GM19035 (cell line): Measurements from ENCODE around the gene SF1.
"Not testable (repeated sequence)": the region's sequence is repeated elsewhere in the genome, so short reads cannot be mapped to it uniquely, and the experiment has no call there.

ENCODE experiments used
- ATAC-seq: cut with Tn5 transposase; IDR thresholded peaks from one replicate; pipeline ENCODE4 v1.9.1; 2021; ENCODE audit not compliant: unreplicated experiment

Gene SF1, protein sequence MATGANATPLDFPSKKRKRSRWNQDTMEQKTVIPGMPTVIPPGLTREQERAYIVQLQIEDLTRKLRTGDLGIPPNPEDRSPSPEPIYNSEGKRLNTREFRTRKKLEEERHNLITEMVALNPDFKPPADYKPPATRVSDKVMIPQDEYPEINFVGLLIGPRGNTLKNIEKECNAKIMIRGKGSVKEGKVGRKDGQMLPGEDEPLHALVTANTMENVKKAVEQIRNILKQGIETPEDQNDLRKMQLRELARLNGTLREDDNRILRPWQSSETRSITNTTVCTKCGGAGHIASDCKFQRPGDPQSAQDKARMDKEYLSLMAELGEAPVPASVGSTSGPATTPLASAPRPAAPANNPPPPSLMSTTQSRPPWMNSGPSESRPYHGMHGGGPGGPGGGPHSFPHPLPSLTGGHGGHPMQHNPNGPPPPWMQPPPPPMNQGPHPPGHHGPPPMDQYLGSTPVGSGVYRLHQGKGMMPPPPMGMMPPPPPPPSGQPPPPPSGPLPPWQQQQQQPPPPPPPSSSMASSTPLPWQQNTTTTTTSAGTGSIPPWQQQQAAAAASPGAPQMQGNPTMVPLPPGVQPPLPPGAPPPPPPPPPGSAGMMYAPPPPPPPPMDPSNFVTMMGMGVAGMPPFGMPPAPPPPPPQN

DNA sequence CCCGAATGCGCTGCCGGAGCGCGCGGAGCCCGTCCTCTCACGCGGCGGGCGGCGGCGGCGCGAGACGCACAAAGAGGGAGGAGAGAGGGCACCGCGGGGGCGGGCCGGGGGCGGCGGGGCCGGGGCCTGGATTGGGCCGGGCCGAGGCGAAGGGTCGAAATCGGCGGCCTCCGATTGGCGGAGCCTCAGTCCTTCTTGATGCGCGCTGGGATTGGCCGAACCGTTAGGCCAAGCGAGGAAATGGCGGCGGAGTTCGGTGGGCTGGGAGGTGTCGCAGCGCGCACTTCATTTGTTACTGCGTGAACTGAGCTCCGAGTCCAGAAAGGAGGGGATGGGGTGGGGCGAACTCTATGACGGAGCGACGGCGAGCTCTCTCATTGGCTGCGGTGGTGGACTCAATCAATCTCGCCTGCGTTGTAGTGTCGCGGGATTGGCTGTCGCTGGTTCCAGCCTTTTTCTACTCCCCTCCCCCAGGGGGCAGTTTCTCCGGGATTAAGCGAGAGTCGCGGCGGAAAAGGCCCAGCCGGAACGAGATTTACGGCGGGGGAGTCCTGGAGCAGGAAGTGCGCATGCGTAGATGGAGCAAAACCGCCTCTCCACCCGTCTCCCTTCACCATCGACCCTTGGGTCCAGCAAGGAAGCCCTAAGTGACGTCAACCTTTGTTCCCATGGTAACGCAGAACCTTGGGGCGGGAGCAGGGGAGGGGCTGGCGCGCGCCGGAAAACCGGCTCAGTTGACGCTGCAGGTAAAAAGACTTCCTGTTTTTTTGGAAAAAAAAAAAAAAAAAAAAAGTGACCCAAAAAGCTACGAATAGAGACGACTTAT is at the start of gene SF1:
TSS of gene SF1 (minus strand) at position 70 of the 826 bp plus-strand sequence. CDS start 150 bp downstream, outside the sequence.
- peak; percentile 78 for ATAC-seq

DNA sequence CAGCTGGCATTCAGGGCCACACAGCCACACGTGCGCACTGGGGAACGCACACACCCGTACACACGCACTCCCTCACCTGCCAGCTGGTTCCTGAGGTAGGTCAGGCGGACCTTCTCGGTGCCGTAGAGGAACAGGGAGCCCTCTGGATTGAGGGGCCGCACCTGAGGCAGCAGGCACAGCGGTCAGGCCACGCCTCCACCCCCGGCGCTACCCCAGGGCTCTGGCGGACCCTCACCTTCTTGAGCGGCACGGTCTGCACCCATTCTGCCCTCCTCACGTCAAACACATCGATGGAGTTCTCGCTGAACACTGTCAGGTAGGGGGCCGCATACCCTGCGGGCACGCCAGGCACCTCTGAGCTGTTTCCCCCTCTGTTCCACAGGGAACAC is 49.1 kb upstream of the SF1 start:
- ATAC-seq, result no peak

DNA sequence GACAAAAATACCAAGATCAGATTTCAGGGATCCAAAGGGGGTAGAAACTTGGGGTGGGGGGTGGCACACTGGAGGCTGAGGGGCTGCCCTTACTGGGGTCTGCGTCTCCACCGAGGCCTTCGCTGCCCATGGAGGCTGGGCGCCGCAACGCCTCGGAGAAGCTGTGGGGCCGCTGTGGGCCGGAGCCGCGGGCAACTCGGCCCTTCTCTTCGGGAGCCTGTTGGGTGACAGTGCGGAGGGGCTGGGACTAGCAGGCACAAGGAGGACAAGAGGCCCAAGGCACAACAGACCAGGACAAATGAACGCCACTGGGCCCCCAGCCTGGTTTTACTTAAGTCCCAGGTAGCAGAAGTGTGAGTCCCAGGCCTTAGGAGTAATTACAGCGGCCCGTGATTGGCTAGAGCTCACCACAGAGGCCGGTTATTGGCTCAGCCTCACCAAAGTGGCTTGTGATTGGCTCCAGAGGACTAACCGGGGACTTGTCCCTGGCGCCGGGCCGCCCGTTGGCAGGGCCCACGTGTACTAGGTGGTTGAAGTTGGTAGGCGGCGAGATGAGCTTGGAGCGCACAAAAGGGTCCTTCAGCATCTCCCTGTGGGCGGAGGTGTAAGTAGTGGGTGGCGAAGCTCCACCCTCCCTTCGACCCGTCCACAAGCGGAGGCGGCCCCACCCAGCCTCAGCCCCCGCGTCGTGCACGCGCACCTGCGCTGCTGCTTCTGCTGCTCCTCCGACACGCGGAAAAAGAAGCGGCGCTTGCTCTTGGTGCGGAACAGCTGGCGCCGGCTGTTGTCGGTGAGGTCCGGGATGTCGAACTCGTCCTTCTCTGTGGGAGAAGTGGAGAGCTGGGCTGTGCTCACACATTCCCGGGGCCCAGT is 48.5 kb upstream of the SF1 start:
- ATAC-seq, result no peak

DNA sequence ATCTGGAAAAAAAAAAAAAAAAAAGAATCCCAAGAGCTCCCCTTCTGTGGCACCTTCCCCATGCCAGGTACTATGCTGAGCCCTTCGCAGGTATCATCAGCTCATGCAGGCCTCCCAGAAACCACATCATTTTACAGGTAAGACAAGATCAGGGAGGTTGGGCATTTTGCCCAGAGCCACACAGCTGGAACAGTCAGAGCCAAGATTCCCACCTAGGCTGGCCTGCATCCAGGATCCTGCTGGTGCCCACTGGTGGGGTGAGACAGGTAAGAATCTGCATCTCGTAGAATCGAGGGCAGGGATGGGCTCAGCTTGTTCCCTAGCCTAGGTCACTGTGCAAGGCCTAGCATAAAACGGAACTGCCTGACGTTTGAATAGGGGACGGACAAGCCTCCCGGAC is 47.7 kb upstream of the SF1 start:
- no peak for ATAC-seq

DNA sequence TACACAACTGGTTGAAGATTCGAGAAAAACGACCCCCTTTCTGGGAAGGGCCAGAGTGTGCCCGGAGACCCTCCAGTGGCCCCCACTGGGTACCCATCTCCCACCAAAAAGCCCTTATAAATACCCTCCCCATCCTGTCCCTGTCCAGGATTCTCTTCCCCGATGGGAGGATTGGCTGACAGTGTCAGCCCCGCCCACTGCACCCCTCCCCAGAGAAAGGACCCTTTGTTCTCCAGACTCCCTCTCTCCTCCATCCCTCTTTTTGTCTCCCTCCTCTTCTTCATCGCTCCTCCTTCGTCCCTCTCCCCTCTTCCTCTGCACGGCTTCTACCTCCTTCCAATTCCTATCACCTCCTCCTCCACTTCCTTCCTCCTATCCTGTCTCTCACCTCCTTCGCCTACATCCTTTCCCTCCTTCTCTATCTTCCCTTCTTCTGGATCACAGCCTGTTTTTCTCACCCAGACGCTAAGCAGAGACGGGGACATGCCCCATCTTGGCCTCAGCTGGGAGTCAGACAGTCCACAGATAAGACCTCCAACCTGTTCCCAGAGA is 45.3 kb upstream of the SF1 start:
- no peak for ATAC-seq

DNA sequence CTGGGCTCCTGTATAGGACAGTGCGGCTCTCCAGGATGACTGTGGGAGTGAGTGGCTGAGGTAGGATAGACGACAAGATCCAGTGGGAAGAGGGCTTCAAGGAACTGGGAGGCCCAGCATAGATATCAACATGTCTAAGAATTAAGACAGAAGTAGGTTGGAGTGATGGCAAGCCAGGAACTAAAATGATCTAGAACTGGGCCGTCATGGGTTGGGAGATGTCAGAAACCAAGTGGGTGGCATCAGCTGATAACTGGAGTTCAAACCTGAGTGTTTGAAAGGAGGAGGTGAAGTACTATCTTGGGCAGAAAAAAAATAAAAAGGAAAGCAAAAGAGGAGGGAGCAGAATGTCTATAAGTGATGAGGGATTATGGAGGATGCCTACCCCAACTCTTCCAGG is 39.1 kb upstream of the SF1 start:
- no peak for ATAC-seq

DNA sequence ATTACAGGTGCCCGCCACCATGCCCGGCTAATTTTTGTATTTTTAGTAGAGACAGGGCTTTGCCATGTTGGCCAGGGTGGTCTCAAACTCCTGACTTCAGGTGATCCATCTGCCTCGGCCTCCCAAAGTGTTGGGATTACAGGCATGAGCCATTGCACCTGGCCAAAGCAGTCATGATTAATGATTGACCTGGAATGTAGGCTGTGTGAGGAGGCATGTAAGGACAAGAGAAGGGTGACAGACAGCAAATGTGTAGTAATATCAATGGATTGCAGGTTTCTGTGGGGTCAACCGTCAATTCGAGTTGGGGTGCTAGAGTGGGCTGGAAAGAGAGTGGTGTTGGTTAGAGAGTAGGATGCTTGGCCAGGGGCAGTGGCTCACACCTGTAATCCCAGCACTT is 37.1 kb upstream of the SF1 start:
- ATAC-seq, result not testable (repeated sequence)

DNA sequence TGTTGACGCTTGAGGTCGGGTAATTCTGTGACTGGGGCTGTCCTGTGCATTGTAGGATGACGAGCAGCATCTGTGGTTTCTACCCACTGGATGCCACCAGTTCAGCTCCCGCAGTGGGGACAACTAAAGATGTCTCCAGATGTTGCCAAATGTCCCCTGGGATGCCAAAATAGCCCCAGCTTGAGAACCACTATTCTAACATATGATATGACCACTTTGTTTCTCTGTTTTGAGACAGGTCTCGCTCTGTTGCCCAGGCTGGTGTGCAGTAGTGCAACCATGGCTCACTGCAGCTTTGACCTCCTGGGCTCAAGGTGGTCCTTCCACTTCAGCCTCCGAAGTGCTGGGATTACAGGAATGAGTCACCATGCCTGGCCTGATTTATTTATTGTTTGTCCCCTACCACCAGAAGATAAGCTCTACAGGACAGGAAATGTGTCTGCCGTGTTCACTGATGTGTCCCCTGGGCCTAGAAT is 36.4 kb upstream of the SF1 start:
- peak; percentile 54 for ATAC-seq

DNA sequence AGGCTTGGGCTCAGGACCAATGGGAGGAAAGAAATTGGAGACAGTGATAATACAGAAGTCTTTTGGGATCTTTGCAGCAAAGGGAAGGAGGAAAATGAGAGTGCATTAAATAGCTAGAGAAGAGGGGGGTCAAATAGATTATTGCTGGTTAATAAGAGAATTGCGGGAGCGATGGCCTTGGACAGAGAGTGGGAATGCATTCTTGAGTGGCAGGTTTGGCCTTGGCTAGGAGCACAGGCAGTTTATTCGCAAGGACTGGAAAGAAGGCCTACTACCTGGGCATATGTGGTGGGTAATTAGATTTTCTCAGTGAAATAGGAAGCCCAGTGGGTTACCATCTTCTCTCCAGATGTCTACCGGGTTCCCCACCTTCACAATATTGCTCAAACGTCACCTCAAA is 35.5 kb upstream of the SF1 start:
- ATAC-seq, result no peak

DNA sequence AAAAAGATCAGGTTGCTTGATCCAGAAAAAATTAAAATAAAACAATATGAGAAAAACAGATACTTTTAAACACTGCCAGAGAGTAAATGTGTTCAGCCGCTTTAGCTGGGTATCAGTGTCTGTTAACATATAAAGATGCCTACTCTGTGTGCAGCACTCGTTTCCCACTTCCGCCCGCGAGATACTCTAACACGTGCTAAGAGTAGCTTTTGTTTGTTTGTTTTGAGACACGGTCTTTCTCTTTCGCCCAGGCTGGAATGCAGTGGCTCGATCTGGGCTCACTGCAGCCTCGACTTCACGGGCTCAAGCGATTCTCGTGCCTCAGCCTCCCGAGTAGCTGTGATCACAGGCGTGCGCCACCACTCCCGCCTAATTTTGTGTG is 32.5 kb upstream of the SF1 start:
- peak; percentile 6 for ATAC-seq

DNA sequence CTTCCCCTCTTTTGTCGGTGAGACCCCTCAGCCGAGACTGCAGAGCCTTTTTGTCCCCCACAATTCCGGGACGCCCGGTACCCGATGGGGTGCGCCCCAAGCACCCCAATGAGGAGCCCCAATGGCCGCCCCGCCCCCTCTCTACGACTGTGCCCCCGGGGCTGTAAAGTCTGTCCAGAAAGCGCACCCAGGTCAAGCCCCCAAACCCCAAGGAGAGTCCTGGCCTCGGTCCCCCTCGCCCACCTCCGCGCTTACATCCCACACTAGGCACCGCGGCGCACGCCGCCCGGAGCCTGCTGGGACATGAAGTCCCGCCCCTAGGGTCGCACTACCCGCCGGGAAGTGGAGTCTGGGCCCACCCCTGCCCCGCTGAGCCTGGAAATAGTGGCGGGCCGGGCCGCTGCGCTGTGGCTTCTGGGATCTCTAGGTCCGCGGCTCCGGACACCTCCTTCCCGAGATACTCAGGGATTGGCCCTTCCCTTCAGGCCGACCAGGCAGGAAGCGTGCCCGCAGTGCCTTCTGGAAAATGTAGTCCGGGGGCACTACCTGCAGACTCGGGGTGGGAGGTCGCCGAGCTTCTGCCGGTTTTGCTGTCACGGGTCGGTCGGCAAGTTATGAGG is 32.0 kb upstream of the SF1 start, which contains the start of gene MEN1:
TSS of gene MEN1 (minus strand) at position 281 of the 620 bp plus-strand sequence. CDS start 442 bp downstream, outside the sequence.
- peak; percentile 59 for ATAC-seq

DNA sequence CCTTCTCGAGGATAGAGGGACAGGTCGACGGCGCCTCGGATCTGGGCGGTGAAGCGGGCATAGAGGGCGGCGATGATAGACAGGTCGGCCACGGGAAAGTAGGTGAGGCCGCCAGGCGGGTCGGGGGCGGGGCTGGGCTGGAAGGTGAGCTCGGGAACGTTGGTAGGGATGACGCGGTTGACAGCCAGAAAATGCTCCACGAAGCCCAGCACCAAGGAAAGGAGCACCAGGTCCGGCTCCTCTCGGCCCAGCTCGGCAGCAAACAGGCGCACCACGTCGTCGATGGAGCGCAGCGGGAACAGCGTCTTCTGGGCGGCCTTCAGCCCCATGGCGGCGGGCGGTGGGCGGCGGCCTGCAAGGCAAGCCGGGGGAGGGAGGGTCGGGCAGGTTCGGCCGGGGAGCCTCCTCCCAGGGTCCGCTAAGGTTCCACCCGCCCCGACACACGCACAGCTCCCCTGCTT is 31.5 kb upstream of the SF1 start:
- ATAC-seq, result no peak

DNA sequence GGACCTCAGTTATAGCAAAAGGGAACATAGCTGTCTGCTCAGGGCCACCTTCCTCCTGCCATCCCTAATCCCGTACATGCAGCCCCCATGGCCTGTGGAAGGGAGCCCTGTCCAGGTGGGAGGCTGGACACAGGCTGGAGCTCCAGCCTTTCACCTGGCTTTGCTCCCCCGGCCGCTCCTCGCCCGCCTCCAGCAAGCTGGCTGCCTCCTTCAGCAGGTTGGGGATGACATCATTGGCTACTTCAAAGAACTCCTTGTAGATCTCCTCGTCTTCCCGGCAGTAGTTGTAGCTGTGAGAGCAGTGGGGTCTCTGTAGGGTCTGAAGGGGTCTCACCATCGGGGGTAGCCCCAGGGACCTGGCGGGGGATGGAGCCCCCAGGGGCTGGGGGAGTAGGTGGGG is 27.1 kb upstream of the SF1 start:
- no peak for ATAC-seq

DNA sequence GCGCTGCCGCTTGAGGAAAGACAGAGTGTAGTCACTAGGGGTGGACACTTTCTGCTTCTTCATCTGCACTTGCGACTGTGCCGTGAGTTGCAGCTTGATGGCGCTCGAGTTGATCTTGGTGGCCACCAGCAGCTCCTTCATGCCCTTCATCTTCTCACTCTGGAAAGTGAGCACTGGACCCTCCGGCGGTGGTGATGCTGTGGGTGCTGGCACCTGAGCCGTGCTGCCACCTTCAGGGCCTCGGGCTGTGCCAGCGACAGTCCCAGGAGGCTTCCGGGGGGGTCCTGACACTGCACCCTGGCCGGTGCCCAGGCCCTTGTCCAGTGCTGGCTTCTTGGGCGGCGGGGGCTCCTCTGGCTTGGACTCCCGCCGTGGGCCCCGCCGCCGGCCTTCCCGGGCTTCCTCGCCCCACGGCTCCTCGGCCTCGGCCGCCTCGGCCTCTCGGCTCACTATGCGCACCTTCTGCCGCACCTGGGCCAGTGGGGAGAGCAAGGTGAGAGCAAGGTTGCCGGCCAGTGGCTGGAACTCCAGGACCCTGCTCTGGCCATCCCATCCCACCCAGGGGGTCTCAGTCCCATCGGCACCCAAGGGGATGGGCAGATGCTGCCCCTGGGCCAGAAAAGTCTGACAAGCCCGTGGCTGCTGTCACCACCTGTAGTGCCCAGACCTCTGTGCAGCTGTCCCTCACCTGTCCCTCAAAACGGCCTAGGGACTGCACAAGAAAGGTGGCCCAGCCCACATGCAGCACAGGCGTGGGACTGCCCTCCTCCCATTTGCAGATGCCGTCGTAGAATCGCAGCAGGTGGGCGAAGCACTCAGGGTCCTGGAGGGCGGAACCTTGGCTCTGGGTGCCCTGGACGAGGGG is 26.2 kb upstream of the SF1 start:
- ATAC-seq, result no peak

DNA sequence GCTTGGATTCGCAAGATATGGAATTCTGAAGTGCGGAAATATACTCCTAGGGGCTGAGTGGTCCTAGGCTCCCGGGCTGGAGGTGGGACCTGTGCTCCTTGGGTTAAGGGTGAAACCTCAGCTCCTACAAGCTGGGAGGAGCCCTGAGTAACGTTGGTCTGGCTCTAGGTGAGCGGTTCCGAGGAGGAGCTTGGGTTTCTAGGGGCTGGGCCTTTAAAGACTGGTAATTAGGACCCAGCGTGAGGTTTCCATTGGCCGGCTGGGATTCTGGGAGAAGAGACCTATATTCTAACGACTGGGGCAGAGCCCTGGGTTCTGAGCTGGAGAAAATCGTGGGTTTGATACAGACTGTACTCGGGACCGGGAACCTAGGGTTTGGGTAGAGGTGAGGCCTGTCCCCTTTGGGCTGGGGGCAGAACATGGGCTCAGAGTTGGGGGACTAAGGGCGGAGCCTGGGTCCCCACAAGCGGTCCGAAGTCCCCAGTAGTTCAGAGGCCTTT is 25.6 kb upstream of the SF1 start:
- no peak for ATAC-seq

DNA sequence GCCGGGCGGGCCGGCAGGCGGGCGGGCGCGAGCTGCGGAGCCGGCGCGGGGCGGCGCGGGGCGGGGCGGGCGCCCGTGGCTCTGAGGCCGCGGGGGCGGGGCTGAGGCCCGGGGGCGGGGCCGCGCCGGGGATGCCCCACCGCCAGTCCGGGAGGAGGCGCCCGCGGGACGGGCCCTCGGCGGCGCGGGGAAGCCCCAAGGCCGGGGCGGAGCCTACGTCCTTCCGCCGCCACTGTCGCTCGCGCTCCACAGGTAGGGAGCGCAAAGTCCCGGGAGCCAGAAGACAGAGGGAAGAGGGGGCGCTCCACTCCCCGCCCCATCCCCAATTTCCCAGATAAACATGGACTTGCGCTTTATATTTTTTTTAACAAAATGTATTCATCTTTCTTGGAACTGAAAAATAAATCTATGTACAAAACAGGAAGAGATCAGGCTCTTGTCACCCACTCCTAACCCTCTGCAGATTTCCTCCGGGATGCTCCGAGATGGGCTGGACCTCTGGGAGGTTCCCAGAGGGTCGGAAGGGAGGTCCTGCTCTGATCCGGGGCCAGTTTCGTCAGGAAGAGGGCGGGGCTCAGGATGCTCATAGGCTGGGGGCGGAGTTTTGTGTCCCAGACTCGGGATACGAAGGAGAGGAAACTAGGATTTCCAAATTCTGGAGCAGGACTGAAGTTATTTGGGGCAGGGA is 25.0 kb upstream of the SF1 start, which contains the start of gene MAP4K2:
TSS of gene MAP4K2 (minus strand) at position 57 of the 688 bp plus-strand sequence. CDS start 65 bp downstream, outside the sequence.
- ATAC-seq, result peak; percentile 65

DNA sequence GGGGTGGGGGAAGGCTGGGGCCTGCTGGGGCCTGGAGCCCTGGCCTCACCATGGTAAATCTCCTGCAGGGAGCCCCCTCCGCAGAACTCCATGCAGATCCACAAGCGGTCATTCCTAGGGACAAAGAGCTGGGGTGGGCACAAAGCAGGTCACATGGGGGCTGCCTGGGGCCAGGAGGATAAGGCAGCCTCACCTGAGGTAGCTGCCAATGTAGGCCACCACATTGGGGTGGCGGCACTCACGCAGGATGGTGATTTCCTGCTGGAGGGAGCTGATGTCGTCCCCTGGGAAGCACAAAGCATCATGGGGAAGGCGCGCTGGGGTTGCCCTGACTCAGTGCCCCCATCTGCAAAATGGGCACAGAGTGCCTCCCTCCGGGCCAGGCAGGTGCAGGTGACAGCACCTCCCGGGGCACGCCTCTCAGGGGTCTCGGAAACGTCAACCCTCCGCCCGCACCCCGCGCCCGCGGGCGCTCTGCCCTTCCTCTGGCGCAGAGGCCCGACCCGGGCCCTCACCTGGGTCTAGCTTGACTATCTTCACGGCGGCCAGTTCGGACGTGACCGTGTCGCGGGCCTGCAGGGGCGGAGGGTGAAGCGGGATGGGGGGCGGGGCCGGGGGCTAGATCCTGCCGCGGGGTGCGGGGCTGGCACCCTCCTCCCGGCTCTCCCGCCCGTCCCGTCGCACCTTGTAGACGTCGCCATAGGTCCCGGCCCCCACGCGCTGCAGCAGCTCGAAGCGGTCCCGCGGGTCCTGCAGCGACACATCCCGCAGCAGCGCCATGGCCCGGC is 24.2 kb upstream of the SF1 start:
- ATAC-seq, result peak; percentile 40
